ES-I3 (cell line): ENCODE measurements around the gene LIPT2.
A peak's percentile ranks its signal among the peaks of the same experiment; 100 is the strongest.
"Not testable (repeated sequence)": the region's sequence is repeated elsewhere in the genome, so short reads cannot be mapped to it uniquely, and the experiment has no call there.

ENCODE experiments used
- H3K36me3 ChIP-seq: 2 replicates; pipeline ENCODE4 v1.6.1; 2013; ENCODE audit warnings: mild to moderate bottlenecking, low read length, control low read depth, moderate library complexity; ENCODE audit not compliant: insufficient read depth
- H3K4me1 ChIP-seq: 2 replicates; pipeline ENCODE4 v1.6.1; 2013; ENCODE audit warnings: mild to moderate bottlenecking, control low read depth, low read length; ENCODE audit not compliant: insufficient read depth
- H3K9ac ChIP-seq: 2 replicates; pipeline ENCODE4 v1.6.1; 2013; ENCODE audit warnings: low read depth, mild to moderate bottlenecking, low read length, moderate library complexity
- H3K9me3 ChIP-seq: 2 replicates; pipeline ENCODE4 v1.6.1; 2013; ENCODE audit warnings: mild to moderate bottlenecking, low read length, moderate library complexity; ENCODE audit not compliant: control insufficient read depth, insufficient read depth

Gene LIPT2

DNA sequence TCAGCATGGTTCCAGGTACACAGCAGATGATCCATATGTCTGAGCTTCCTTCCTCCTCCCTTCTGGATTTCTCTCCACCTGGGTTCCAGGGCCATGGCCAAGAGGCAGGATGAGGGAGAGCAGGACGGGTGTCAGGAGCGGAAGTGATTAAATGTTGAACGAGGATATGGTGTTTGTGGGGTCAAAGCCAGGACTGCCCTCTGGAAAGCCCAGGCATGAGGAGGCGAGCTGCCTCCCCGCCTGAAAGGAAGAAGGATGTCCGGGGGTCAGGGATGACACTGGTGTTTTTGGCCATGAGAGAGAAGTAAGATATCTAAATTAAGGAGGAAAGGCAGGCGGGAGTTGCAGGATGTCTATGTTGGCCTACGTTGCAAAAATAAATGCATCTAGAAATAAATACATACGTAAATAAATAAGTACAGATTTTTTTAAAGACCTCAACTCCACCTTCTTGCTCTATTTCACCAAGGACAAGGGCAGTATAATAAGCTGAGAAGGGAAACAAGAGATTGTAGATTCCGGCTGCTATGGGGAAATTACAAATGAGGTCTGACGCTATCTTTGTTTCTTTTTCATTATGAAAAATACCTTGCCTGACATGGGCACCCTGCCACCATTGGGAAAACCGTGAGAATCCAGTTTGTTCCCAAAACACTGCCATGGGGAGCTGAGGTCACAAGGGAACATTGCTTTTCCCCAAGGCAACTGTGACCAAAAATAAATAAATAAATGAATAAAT is 27.6 kb upstream of the LIPT2 start:
- Histone ChIP-seq H3K9me3 (no peaks in the 10 kb centered on the region), H3K36me3 (no peaks in the 10 kb centered on the region), H3K4me1 (no peaks in the 10 kb centered on the region), H3K9ac (no peak overlapping the region)

DNA sequence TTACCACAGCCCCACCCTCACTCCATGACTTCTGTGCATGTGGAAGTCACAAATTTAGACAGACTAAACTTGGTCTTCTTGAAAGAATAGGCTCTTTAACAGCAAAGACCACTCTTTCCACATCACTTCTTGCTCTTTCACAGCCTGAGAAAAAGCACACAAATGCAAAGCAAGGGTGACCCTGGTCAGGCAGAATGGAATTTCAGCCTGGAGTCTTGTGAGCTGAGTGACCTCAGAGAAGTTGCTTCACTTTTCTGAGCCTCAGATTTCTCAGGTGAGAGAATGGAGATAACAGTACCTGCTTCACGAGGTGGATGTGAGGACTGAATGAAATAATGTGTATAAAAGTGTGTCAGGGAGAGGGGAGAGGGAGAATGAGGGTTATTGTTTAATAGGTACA is 26.8 kb upstream of the LIPT2 start:
- H3K9me3 ChIP-seq: no peaks in the 10 kb centered on the region
- no peaks in the 10 kb centered on the region for H3K36me3 ChIP-seq
- H3K9ac ChIP-seq: no peak overlapping the region
- H3K4me1 ChIP-seq: no peaks in the 10 kb centered on the region

DNA sequence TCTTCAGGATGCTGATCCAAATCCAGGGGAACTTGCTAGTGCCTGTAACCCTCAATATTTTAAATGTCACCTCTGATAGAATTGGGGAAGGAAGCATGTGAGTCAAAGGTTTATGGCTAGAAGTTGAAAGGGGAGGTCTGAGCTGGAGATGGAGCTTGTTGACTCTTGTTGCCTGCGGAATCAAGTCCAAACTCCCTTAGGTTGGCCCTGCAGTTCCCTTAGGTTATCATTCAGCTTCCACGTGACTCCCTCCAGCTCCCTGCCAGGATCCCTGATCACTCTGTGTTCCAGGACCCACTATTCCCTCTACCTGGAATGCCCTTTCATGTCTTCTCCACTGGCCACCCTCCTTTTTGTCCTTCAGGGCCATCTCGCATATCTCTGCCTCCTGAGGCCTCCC is 26.2 kb upstream of the LIPT2 start:
- Histone ChIP-seq H3K9me3 (no peaks in the 10 kb centered on the region), H3K36me3 (no peaks in the 10 kb centered on the region), H3K9ac (no peak overlapping the region), H3K4me1 (no peaks in the 10 kb centered on the region)

- H3K9ac ChIP-seq, H3K36me3 ChIP-seq, H3K9me3 ChIP-seq, H3K4me1 ChIP-seq: not testable (repeated sequence)
Measured at GRCh38 chr11:74517592-74517991, 24.1 kb upstream of the LIPT2 start.

- no peaks in the 10 kb centered on the region for H3K4me1 ChIP-seq
- no peaks in the 10 kb centered on the region for H3K36me3 ChIP-seq
- H3K9me3 ChIP-seq: no peaks in the 10 kb centered on the region; the same call in 1 of the 2 replicates
- H3K9ac ChIP-seq: no peak overlapping the region
Measured at GRCh38 chr11:74507582-74507981, 14.1 kb upstream of the LIPT2 start.

- Histone ChIP-seq H3K4me1 (no peaks in the 10 kb centered on the region), H3K36me3 (no peaks in the 10 kb centered on the region), H3K9me3 (peaks cover under 1% of the 10 kb centered on the region; the same call in 1 of the 2 replicates), H3K9ac (no peak overlapping the region)
Measured at GRCh38 chr11:74506823-74507222, 13.3 kb upstream of the LIPT2 start.

GRCh38 chr11:74505911-74506310 is 12.4 kb upstream of the LIPT2 start:
- H3K9me3 ChIP-seq: peaks cover 3% of the 10 kb centered on the region; the same call in 1 of the 2 replicates
- H3K36me3 ChIP-seq: no peaks in the 10 kb centered on the region
- no peaks in the 10 kb centered on the region for H3K4me1 ChIP-seq
- no peak overlapping the region for H3K9ac ChIP-seq

DNA sequence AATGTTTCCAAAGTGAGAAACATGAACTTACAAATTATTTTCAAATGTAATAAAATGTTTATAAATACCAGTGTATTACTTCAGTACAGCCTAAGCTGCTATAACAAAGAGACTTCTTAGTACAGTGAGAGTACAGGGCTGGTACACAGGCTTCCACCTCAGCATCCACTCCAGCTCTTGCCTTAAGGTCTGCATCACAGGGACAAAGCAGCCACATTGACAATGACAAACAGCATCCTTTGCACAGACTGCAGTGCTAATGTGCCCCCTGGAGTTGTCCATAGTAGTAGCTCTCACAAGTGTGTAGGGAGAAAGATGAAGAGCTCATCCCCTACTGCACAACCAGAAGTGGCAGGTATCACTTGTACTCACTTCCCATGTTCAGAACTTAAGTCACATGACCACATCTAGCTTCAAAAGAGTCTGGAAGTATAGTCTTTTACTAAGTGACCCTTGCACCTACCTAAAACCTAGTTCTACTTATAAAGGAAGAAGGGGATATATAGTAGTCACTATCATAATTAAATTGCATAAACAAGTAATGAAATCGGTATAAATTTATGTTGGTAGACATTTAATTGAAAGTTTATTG is 10.7 kb upstream of the LIPT2 start:
- Histone ChIP-seq H3K9ac (no peak overlapping the region), H3K4me1 (no peaks in the 10 kb centered on the region), H3K9me3 (peaks cover 3% of the 10 kb centered on the region; the same call in 1 of the 2 replicates), H3K36me3 (no peaks in the 10 kb centered on the region)

- Histone ChIP-seq H3K4me1 (peaks cover 6% of the 10 kb centered on the region), H3K36me3 (no peaks in the 10 kb centered on the region), H3K9me3 (peaks cover 3% of the 10 kb centered on the region; the same call in 1 of the 2 replicates), H3K9ac (no peak overlapping the region)
Measured at GRCh38 chr11:74494916-74495315, 1.4 kb upstream of the LIPT2 start.

- peak overlapping the region; percentile 96; the same call in 1 of the 2 replicates for H3K9ac ChIP-seq
- peaks cover 6% of the 10 kb centered on the region for H3K4me1 ChIP-seq
Measured at GRCh38 chr11:74493791-74494630, 487 bp upstream of the LIPT2 start.

DNA sequence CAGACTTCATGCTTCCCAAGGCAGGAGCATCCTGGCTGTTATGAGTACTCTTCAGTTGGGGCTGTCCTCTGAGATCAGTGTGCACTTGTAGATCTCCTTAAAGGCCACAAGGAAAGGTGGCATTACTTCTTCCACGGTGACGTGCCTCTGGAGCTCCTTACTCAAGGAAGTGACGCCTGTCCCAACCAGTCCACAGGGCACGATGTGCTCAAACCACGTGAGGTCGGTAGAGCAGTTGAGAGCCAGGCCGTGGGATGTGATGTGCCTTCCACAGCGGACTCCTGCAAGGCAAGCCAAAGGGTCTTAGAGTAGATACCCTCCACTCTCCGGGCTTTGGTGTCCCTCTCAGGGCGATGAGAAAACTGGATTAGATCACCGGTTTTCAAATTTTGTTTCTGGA is 1.4 kb downstream of the LIPT2 start:
- Histone ChIP-seq H3K36me3 (no peaks in the 10 kb centered on the region), H3K9ac (peak overlapping the region; percentile 31), H3K4me1 (peaks cover 6% of the 10 kb centered on the region), H3K9me3 (no peaks in the 10 kb centered on the region)

More at GRCh38 chr11:74493791-74494630, 487 bp upstream of the LIPT2 start:
- Histone ChIP-seq H3K9me3 (peaks cover 3% of the 10 kb centered on the region; the same call in 1 of the 2 replicates), H3K36me3 (no peaks in the 10 kb centered on the region)

DNA sequence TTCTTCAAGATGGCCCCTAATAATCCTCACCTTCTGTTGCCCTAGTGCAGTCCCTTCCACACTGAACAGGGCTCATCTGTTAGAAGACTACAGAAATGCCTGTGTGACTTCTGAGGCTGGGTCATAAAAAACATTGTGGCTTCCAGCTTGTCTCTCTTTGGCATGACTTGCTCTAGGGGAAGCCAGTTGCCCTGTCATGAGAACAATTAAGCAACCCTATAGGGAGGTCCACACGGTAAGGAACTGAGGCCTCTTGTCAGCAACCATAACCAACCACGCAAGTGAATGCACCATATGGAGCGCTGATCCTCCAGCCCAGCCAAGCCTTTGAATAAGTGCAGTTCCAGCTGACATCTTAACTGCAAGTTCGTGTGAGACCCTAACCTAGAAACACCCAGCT is 2.6 kb downstream of the LIPT2 start:
- Histone ChIP-seq H3K36me3 (no peaks in the 10 kb centered on the region), H3K4me1 (peaks cover 6% of the 10 kb centered on the region), H3K9me3 (no peaks in the 10 kb centered on the region), H3K9ac (no peak overlapping the region)

DNA sequence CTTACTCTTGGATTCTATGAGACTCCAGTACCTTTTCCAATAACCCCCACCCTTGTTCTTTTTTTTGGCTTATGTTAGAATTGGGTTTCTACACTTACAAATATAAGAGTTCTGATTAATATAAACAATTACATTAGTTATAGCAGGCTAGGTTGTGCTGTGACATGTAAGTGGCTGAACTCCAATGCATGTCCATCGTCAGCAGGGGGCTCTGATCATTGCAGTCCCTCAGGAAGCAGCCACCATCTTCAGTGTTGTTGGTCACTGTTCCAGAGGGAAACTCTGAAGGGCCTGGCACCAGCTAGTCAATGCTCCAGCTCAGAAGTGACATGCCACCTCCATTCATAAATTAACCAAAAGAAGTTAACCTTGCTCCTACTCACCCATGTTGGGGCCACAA is 5.6 kb downstream of the LIPT2 start:
- no peak overlapping the region for H3K9ac ChIP-seq
- H3K4me1 ChIP-seq: peaks cover 6% of the 10 kb centered on the region

DNA sequence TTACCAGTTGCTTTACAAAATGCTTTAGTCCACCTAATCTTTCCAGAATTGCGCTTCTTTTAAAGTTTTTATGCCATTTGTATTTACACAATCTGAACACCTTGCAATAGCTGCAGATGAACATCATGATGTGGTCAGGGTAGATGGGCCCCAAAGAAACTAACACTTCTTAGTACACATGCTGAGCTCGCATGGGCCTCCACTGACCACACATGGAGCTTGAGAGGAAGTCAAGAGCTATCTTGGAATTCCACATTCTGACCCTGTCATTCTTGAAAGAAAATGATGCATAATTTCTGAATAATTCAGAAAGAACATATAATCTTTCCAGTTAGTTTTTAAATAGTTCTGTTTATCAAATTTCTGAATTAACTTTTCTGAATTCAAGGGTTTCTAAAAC is 7.7 kb downstream of the LIPT2 start:
- Histone ChIP-seq H3K9me3 (no peaks in the 10 kb centered on the region), H3K36me3 (no peaks in the 10 kb centered on the region), H3K9ac (no peak overlapping the region), H3K4me1 (no peaks in the 10 kb centered on the region)

More for the DNA sequence above, 5.6 kb downstream of the LIPT2 start:
- no peaks in the 10 kb centered on the region for H3K9me3 ChIP-seq
- H3K36me3 ChIP-seq: no peaks in the 10 kb centered on the region
